ENCODE results near the gene POLR3C. TPM values are rescaled to one million over a fixed set of nuclear protein-coding genes. Genes with fewer than 3 reads are reported as not detected.

Gene POLR3C
- polyA plus RNA-seq, 1 experiment: 70.6 TPM

- H3K27ac ChIP-seq (ENCODE audit: low read depth, low read length): no peak overlapping the region
- POLR2A ChIA-PET: interaction anchor here (0.6 to 2.4 kb wide), 4 partner anchors 27 to 152 kb away, joined by 3 to 10 read pairs (median 4); partner anchors contain the start of genes NUDT17 and PIAS3
- no peaks in the 10 kb centered on the region for H3K27me3 ChIP-seq (ENCODE audit: control insufficient read depth, insufficient read depth, low read length)
- CTCF ChIA-PET: no interaction called here
- H3K4me3 ChIP-seq (ENCODE audit: low read depth, low read length): peak overlapping the region; percentile 73
- no peak for TF ChIP-seq CTCF (IDR thresholded peaks at IDR 0.05; ENCODE audit: low read depth, low read length)
- no peaks in the 10 kb centered on the region for H3K9me3 ChIP-seq (ENCODE audit: control insufficient read depth, insufficient read depth, low read length)
- DNase-seq (ENCODE audit: low read depth, low spot score): no peak
These were observed 62.4 kb downstream of the POLR3C start for GRCh38 chr1:145886390-145886789.

DNA sequence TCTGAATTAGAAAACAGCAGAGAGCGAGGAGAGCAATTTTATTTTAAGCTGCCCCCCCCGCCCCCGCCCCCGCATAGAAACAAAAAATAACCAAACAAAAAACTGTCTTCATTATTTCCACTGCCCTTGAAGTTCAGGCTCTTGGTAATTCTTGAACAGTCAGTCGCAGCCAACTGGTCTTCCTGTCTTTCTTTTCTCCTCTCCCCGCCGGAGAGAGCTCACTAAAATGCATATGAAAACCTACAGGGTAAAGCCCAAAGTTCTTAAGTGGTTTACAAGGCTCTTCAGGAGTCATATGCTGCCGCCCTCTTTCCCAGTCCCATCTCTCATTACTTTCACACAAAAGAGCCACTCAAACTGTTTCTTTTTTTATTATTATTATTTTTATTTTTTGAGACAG, 62.8 kb downstream of the POLR3C start:
- H3K4me3 ChIP-seq (ENCODE audit: low read depth, low read length): no peak overlapping the region
- no peaks in the 10 kb centered on the region for H3K9me3 ChIP-seq (ENCODE audit: control insufficient read depth, insufficient read depth, low read length)
- DNase-seq (ENCODE audit: low read depth, low spot score): no peak
- TF ChIP-seq CTCF (IDR thresholded peaks at IDR 0.05; ENCODE audit: low read depth, low read length): no peak
- ChIA-PET POLR2A (interaction anchor here (0.6 to 2.4 kb wide), 3 partner anchors 27 to 41 kb away, joined by 3 to 10 read pairs (median 5); partner anchors contain the start of genes NUDT17 and PIAS3), CTCF (interaction anchor here (1.2 kb wide), 1 partner anchor 23 kb away, joined by 3 read pairs; the partner anchor contains the start of gene ITGA10)
- no peak overlapping the region for H3K27ac ChIP-seq (ENCODE audit: low read depth, low read length)
- no peaks in the 10 kb centered on the region for H3K27me3 ChIP-seq (ENCODE audit: control insufficient read depth, insufficient read depth, low read length)

DNA sequence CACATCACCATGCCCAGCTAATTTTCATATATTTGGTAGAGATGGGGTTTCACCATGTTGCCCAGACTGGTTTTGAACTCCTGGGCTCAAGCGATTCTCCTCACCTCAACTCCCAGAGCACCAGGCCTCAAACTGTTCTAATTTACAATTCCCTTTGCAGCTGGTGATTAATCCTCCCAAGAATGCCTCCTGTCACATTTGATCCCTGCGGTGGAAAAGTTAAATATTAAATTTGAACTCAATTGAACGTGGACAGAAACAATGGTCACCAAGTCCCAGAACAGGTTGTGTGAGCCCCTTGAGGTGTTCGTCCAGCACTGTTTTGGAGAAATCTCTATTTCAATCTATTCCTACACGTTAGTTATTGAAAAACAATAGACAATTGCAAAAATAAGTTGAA, 63.6 kb downstream of the POLR3C start:
- no peak for DNase-seq (ENCODE audit: low read depth, low spot score)

DNA sequence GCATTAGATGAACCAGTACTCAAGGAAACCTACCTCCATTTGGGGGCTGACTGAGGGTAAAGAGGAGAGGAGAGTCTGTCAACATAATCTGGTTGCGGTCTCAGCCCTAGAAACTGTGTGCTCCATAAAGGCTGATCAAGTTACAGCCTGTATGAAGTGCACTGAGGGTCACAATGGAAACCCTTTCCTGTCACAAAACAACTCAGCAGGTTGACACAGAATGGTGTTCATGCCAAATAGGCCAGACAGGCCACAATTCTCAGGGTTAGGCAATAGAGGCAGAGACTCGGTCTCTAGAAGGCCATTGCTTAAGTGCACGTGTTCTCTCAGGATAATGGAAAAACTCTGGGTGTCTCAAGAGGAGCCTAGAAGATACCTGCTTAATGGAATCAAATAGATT, 65.7 kb downstream of the POLR3C start:
- H3K27ac ChIP-seq (ENCODE audit: low read depth, low read length): no peak overlapping the region
- TF ChIP-seq CTCF (IDR thresholded peaks at IDR 0.05; ENCODE audit: low read depth, low read length): no peak
- ChIA-PET CTCF (interaction anchor here (5.1 kb wide), 1 partner anchor 19 kb away, joined by 133 read pairs; the partner anchor contains the start of gene ITGA10), POLR2A (no interaction called here)
- no peaks in the 10 kb centered on the region for H3K9me3 ChIP-seq (ENCODE audit: control insufficient read depth, insufficient read depth, low read length)
- no peaks in the 10 kb centered on the region for H3K27me3 ChIP-seq (ENCODE audit: control insufficient read depth, insufficient read depth, low read length)
- DNase-seq (ENCODE audit: low read depth, low spot score): no peak
- no peak overlapping the region for H3K4me3 ChIP-seq (ENCODE audit: low read depth, low read length)

More for the DNA sequence above, 63.6 kb downstream of the POLR3C start:
- Histone ChIP-seq H3K9me3 (ENCODE audit: control insufficient read depth, insufficient read depth, low read length) (no peaks in the 10 kb centered on the region), H3K27ac (ENCODE audit: low read depth, low read length) (no peak overlapping the region), H3K4me3 (ENCODE audit: low read depth, low read length) (no peak overlapping the region), H3K27me3 (ENCODE audit: control insufficient read depth, insufficient read depth, low read length) (no peaks in the 10 kb centered on the region)
- CTCF ChIA-PET: interaction anchor here (1.2 kb wide), 1 partner anchor 22 kb away, joined by 3 read pairs; the partner anchor contains the start of gene ITGA10
- TF ChIP-seq CTCF (IDR thresholded peaks at IDR 0.05; ENCODE audit: low read depth, low read length): no peak
- POLR2A ChIA-PET: interaction anchor here (0.5 kb wide), 1 partner anchor 31 kb away, joined by 4 read pairs; the partner anchor contains the start of gene PEX11B

GRCh38 chr1:145891143-145891542, 67.1 kb downstream of the POLR3C start:
- H3K27me3 ChIP-seq (ENCODE audit: control insufficient read depth, insufficient read depth, low read length): no peaks in the 10 kb centered on the region
- H3K4me3 ChIP-seq (ENCODE audit: low read depth, low read length): no peak overlapping the region
- CTCF ChIA-PET: interaction anchor here (0.7 to 5.1 kb wide), 26 partner anchors 10 to 152 kb away, joined by 3 to 133 read pairs (median 10); partner anchors contain the start of genes ANKRD34A, ITGA10, NUDT17 and PEX11B
- no peak for TF ChIP-seq CTCF (IDR thresholded peaks at IDR 0.05; ENCODE audit: low read depth, low read length)
- POLR2A ChIA-PET: interaction anchor here (0.9 to 2.5 kb wide), 7 partner anchors 12 to 46 kb away, joined by 4 to 25 read pairs (median 8); partner anchors contain the start of genes NUDT17, PEX11B, PIAS3 and RBM8A
- H3K27ac ChIP-seq (ENCODE audit: low read depth, low read length): peak overlapping the region; percentile 99
- no peak for DNase-seq (ENCODE audit: low read depth, low spot score)
- H3K9me3 ChIP-seq (ENCODE audit: control insufficient read depth, insufficient read depth, low read length): no peaks in the 10 kb centered on the region

All from AG04450 (cell line).